SIG-M5 treated with dmso at 0.1 percent for 504 hours (cell line): ENCODE data around the gene MRPL48.
A peak's percentile ranks its signal among the peaks of the same experiment; 100 is the strongest.
"Not testable (repeated sequence)": the region's sequence is repeated elsewhere in the genome, so short reads cannot be mapped to it uniquely, and the experiment has no call there.

Source experiments
- DNase-seq: peaks from one replicate; lab custom pipeline; 2025; ENCODE audit not compliant: unreplicated experiment; lab: John Stamatoyannopoulos, UW

MRPL48 gene

DNA sequence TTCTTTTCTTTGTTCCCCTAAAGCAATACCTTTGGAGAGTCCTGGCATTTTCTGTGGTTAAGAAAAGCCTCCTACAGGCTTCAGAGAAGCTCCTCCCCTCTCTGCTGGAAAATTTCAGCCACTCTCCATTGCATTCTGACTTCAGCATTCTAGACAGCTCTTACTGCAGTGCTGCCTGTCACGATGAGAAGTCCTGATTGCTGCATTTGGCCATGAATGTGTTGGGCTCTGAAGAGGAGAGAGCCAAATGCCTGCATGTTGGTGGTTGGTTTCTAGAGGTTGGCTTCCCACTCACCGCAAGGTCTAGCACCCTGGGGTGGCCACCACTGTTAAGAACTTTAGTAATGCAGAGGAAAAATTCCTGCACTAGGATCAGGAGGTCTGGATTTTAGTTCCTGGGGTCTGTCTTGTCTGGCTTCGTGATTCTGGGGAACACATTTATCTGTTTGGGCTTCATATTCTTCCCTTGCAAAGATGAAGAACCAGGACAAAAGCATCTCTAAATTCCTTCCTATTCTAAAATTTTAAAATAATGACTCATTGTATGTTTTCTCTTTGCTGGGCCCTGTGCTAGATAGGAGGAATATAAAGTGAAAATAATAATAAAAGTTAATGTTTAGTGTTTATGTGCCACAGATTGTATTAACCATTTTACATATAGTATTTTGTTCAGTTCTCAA is 50.9 kb downstream of the MRPL48 start:
- DNase-seq: no peak

GRCh38 chr11:73839123-73839457 is 51.4 kb downstream of the MRPL48 start:
- no peak for DNase-seq

DNA sequence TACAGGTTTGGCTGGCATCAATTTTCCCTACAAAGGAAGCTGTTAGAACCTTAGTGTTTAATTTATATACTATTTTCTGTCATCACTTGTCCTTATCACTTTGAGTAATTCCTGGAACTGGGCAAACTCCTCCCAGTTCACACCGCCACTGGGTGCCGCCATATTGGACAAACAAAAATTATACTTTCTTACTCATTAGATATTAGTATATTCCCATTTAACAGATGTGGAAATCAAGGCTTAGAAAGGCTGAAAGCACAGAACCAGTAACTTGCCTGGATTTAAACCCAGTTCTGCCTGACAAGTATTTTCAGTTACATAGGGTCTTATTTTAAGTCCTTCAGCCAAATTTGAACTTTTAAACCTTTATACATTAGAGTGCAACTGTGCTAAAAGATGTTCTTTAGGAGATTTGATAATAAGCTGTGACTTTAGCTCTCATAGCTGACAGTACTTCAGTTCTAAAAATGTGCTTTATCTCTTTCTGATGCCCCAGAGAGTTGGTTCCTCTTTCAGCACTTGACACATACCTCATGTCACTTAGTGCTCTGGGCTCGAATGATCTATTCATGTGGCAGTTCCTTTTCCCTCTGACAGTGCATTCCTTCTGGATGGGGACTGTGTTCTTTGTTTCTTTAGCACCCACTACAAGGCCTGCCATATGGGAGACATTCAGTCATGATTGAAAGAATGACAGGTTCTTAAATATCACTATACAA is 63.5 kb downstream of the MRPL48 start:
- peak; percentile 67 for DNase-seq

- DNase-seq: no peak
Measured at GRCh38 chr11:73852049-73852448, 64.4 kb downstream of the MRPL48 start.

DNA sequence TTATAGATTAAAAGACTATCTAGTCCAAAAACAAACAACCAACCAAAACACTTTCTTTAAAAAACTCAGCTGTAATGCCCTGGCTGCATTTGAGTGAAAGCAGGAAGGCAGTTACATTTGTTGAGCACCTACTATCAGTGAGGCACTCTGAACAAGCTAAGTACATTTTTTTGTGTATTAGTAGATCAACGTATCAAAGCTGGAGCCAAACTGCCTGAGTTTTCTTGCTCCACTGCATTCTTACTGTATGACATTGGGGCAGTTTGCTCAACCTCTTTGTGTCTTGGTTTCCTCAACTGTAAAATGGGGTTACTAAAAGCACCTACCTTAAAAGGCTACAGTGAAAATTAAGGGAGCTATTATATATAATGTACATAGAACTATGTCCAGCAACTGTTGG is 67.0 kb downstream of the MRPL48 start:
- DNase-seq: no peak

DNA sequence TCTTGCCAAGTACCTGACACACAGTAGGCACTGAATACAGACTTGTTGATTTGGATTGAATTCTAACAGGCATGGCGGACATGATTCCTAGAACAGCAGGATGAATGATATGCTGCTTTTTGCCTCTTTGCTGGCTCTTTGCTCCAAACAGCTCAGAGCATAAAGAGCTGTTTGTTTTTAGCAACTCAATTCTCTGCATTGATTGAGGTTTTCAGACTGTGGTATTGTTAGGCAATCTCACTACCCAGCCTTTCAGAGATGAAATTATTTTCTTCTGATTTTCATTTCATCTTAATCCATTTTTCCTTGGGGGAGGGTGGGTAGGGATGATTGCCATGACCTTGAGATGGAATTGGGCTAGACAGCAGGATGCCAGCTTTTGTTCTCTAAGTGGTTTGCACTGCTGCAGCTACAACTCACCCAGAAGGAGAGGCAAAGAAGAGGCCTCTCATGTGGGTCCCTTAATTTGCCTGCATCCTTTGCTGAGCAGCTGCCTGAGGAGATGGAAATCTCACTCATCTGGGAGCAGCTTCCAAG is 68.4 kb downstream of the MRPL48 start:
- DNase-seq: no peak

DNA sequence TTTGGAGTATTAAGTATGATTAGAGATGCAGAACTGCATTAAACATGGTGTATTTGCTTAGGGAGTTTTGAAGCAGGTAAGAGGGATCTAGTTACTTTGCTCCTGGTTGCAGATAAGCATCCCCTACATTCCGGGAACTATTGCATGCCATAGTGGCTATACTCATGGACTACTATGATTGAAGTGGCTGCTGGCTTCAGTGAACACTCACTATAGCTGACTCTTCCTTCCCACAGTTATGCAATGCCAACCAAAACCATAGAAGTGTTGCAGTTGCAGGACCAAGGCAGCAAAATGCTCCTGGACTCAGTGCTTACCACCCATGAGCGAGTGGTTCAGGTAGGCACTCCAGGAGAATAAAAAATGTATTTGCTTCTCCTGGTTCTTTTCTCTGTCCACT is 72.0 kb downstream of the MRPL48 start:
- DNase-seq: no peak

DNA sequence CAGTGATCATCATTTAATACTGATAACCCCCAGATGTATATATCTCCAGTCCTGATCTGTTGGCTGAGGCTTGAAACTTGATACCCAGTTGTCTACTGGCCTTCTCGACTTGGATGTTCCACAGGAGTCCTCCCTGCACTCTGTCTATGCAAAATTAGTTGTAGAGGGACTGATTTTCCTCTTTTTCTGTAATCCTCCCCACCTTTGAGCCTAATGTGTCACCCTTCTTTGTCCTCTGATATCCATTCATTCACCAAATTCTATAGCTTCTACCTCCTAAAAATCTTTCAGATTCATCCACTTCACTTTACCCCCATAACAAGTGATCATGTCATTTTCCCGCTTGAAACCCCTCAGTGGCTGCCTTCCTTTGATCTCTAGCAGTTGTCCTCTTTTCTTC is 72.5 kb downstream of the MRPL48 start:
- DNase-seq: no peak

- DNase-seq: no peak
Measured at GRCh38 chr11:73862986-73863385, 75.3 kb downstream of the MRPL48 start.

- no peak for DNase-seq
Measured at GRCh38 chr11:73866095-73866579, 78.5 kb downstream of the MRPL48 start.

GRCh38 chr11:73866586-73866996 is 78.9 kb downstream of the MRPL48 start:
- DNase-seq: no peak

DNA sequence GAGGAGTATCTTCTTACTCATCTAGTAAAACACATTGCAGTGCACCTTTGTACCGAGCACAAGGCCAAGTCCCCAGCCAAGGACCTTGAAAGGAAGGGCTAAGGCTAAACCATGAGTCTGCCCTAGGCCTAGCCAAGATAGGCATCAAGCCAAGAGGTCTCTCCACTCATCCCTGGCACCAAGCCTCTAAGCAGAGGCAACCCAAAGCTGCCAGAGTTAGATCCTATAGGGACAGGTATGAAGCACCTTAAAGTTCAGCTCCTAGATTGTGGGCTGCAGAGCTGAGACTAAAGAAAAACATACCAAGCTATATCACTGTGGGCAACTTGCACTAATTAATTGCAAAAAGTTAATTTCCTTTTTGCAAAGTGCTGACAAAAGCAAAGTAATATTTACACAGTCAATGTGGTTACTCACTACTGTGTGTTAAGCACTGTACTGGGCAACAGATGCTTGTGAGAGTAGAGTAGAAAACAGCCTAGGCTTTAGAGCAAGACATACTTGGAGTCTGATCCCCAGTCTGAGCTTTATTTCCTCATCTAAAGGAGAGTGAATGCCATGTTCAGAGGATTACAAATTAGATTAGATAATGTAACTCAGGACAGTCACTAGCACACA is 81.8 kb downstream of the MRPL48 start:
- DNase-seq: no peak

DNA sequence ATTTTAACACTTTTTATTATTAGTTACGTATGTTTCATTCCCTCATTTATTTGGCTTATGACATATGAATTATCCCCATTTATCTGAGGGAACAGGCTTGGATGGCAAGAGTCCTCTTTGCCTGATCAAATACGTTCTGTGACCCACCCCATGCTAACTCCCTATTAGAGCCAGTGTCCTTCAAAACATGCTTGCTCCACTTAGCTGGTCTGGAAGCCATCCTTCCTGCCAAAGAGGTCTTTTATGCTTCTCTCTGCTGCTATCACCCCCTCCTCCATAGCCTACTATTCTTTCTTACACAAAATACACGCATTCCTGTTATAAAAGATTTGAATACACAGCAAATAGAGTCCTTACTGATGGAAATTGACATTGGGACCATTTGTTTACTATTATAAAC is 82.6 kb downstream of the MRPL48 start:
- no peak for DNase-seq

DNA sequence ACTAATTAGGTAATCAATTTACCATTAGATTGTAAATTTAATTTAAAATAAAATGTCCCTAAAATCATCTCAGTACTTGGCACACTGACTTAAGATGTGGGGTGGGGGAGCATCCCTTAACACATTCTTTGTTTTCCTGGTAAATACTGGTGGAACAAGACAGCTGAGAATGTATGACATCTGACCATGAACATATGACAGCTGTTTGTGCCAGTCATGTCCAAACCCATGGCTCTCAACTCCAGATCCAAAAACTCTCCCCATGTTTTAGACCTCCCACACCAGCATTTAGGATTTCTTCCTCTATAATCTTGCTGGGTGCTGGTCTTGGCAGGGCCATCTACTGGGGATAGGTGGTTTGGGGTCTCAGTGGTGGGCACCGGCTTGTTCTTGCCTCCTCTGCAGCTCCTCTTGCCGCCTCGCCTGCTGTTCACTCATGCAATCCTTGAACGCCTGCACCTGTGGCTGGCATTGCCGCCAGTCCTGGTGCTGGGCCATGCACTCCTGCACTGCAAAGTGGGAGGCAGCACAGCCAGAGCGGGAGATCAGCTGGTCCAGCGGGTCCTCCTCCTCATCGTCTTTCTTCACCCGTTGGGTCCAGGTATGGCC is 85.2 kb downstream of the MRPL48 start:
- DNase-seq: no peak

- no peak for DNase-seq
Measured at GRCh38 chr11:73875380-73875779, 87.7 kb downstream of the MRPL48 start.

GRCh38 chr11:73875840-73876239 is 88.2 kb downstream of the MRPL48 start:
- DNase-seq: no peak

DNA sequence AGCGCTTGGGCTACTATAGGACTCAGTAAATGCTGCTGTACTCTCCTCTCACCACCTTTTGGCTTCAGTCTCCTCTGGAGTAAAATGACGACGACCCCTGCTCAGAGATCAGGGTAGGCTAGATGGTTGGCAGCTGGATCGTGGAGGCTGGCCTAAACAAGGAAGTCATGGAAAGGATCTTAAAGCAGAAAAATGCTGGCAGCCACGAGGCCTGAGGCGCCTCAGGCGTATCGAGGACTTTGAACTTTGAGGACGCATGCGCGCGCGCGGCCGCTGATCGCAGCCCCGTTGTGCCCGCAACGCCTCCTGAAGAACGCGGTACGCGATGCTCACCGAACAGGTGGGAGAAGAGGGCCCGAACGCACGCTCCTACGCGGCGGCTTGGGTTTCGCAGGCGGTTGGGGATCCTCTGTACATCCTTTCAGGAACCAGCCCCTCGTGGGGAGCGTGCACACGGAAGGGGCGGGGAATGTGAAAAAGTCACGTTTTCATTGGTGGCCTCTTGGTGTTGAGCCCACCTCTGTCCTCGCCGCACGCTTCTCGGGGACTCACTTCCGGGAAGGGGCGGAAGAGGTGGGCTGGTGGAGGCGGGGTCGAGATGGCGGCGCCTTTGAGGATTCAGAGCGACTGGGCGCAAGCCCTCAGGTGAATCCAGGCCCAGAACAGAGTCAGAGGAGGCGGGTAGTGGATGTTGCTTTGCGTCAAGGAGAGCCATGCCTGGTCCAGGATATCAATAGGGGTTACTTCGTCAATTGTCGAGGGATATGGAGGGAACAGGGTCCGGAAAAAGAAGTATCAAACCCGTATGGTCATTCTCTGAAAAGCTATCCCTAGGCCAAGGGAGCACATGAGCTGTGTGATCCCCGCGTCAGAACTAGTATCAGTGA is 89.0 kb downstream of the MRPL48 start, which contains the start of the genes COA4 and PAAF1:
Gene COA4, minus strand, starts transcription at position 423 of the 887 bp plus-strand sequence. CDS start 3,468 bp downstream, outside the sequence.
Gene PAAF1, plus strand, starts transcription at position 576 of the 887 bp plus-strand sequence. Its CDS starts 23 bp downstream, at position 599.
- DNase-seq: peak; percentile 97

- no peak for DNase-seq
Measured at GRCh38 chr11:73878771-73879170, 91.1 kb downstream of the MRPL48 start.

GRCh38 chr11:73880449-73880848 is 92.8 kb downstream of the MRPL48 start:
- not testable (repeated sequence) for DNase-seq

DNA sequence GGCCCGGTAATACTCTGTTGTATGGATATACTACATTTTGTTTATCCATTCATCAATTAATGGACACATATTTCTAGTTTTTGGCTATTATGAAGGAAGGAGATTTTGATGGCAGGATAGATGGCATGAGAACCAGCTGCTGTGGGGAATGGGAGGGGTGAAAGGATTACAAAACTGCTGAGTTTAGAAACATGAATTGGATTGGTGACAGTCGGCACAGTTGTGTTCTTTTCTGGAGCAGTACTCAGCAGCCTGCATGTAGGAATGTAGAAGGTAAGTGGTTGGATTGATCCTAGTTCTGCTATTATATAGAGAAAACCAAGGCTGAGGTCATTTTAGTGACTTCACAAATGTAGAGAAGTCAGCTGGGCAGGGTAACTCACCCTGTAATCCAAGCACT is 96.2 kb downstream of the MRPL48 start:
- no peak for DNase-seq
